SIG-M5 treated with dmso at 0.1 percent for 504 hours (cell line): ENCODE measurements around the gene ZFP69.

ENCODE experiments used
- DNase-seq: peaks from one replicate; lab custom pipeline; 2025; ENCODE audit not compliant: unreplicated experiment; lab: John Stamatoyannopoulos, UW

Gene ZFP69

DNA sequence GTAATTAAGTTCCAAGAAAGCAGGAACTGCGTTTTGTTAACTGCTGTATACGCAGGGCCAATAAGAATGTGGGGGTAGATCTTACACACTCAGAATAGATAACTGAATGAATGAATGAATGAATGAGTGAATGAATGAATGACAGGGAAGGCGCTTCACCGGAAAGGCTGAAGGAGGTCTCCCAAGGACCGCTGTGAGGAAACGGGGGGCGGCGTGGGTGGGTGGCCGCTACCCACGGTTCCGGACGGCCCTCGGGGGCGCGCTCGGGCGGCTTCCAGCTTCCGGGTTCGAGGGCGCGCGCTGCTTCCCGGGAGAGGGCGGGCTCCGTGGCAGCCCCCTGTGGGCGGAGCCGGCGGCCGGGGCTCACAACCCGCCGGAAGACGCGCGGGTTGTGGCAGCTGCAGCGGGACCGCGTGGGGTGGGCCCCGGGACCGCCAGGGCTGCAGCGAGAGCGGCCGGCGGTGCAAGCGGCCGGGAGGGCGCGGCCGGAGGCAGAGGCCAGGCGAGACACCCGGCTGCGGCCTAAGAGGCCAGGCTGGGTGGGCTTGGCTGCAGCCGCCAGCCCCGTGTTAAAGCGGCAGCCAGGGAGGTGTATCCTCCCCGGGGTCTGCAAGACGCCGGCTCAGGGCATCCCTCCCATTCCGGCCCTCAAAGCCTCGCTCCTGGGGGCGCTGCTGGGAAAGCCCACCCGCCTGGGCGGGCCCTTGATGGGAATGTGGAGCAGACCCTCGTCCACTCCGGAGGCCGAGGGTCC, at the start of gene ZFP69:
TSS of gene ZFP69 (plus strand) at position 367 of the 754 bp plus-strand sequence. CDS start 2,072 bp downstream, outside the sequence.
- peak; percentile 40 for DNase-seq

GRCh38 chr1:40431385-40431784, 45.7 kb upstream of the ZFP69 start:
- no peak for DNase-seq

DNA sequence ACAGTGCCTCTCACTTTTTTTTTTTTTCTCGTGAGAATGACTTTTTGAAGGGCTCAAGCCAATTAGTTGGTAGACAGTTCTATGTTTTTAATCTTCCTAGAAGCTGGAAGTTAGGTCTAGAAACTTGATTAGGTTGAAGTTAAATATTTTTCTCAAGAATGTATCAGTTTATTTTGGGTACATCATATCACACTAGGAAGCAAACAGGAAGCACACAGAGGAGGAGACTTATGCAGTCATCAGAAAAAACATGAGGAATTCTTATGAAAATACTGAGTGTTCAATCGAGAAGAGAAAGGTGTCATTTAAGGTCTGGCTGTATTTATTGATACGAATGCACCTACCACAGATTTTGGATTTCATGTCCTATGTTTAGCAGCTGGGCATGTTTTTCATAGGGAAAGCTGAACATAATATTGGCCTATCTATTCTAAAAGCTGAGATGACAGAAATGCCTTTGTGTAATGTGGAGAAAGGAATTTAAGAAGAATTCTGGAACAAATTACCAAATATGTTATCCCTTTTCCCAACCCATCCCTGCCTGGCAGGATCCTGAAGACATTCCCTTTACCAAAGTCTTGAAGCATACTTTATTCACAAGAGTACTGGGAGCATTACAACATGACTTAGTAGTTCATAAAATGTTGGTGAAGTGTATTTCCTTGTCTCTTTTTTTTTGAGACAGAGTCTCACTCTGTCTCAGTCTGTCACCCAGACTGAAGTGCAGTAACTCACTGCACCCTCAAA, 44.3 kb upstream of the ZFP69 start:
- DNase-seq = no peak

DNA sequence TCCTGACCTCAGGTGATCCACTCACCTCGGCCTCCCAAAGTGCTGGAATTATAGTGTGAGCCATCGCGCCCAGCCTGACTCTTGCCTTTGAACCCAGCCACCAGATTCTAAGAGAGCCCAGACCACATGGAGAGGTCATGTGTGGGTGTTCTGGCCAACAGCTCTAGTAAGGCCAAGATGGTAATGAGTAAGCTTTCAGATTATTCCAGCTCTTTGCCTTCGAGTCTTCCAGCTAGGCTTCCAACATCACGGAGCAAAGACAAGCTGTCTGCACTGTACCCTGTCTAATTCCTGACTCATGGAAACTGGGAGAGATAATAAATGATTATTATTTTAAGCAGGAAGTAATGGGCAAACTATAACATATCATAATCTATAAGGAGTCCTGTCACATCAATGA, 41.6 kb upstream of the ZFP69 start:
- DNase-seq = no peak

GRCh38 chr1:40435876-40436275, 41.2 kb upstream of the ZFP69 start:
- no peak for DNase-seq

- no peak for DNase-seq
Observed at GRCh38 chr1:40438391-40439015, 38.6 kb upstream of the ZFP69 start.

DNA sequence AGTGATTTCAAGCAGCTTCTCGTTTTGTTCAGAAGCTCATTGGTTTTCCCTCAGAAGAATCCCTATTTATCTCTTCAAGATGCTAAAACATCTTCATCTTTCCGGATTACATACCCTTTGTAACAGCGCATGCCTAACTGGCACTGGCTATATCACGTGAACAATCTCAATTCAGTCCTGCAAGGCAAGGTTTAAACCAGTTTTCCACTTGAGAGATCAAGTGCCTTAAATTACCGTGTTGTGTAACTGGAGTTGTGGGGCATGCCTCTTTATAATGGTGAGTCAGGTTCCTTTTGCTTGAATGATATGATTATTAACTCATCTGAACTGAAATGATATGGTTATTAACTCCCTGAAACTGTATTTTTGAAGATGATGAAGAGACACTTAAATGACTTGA, 37.8 kb upstream of the ZFP69 start:
- no peak for DNase-seq

DNA sequence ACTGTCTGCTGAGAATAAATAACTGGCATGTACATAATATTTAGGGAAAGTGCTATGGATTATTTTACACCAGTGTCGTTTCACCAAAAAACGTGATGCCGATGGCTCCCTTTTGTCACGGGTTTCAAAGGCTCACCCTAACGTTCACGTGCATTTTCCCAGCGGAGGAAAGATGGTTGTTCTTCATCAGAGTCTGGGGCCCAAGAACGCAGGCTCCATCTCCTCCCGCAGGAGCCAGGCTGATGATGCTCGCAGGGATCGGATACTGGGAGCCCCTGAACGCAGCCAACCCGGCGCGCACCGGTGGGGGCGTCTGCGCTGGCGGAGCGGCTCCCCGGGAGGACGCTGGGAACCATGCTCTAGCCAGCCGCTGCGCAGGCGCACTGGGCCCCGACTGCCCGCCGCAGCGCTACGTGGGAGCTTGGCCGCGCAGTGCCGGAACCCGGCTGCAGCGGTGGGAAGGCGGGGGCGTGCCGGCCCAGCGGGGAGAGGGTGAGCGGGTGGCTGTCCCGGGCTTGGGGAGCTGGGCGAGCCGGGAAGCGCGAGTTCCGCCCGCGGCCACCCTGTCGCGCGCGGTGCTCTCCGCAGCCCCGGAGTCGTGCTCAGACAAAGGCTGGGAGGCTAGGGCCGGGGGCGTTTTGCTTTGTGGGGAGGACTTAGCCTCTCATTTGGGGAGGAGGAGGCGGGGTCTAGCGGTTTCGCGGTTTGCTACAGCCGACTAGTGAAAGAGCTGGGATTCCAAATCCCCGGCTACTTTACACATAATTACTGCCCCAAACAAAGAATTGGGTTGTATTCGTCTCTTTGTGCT, 27.2 kb upstream of the ZFP69 start, which contains the start of gene ZFP69B:
TSS of gene ZFP69B (plus strand) at position 793 of the 811 bp plus-strand sequence. CDS start 486 bp downstream, outside the sequence.
- peak; percentile 68 for DNase-seq

- DNase-seq = peak; percentile 11
Observed at GRCh38 chr1:40450495-40451237, 26.4 kb upstream of the ZFP69 start.

DNA sequence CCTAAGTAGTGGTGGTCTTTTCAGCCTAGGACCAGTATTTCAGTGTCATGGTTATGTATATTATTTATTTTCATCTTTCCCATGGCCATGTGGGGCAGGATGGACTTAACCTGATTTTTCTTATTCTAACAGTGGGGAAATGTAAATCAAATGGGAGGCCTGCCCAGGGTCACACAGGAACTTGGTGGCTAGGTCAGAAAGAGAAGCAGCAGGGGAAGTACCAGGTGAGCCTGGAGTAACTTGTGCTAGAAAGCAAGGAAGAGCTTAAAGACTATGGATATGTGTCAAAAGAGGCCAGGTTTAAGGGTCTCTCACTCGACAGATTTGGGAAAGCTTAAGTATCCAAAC, 25.9 kb upstream of the ZFP69 start:
- DNase-seq = no peak

DNA sequence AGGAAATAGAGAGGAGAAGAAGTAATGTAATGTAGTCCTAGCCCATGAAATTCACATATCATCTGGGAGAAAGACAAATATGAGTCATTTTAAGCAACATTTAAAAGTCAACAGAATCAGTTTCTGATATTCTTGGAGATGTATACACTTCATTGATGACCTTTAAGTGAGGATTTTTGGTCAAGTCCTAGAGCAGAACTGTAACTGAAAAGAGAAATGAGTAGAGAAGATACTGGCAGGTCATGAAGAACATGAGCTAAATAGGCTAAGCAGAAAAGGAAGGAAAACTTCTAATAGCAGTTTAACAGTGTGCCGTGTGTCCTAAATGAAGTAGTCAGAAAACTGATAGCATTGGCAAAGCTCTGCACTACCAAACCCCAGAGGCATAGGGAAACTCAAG, 22.2 kb upstream of the ZFP69 start:
- no peak for DNase-seq

GRCh38 chr1:40462956-40463590, 14.0 kb upstream of the ZFP69 start:
- DNase-seq = no peak

- no peak for DNase-seq
Observed at GRCh38 chr1:40469327-40469726, 7.8 kb upstream of the ZFP69 start.

- DNase-seq = no peak
Observed at GRCh38 chr1:40475268-40475667, 1.8 kb upstream of the ZFP69 start.

DNA sequence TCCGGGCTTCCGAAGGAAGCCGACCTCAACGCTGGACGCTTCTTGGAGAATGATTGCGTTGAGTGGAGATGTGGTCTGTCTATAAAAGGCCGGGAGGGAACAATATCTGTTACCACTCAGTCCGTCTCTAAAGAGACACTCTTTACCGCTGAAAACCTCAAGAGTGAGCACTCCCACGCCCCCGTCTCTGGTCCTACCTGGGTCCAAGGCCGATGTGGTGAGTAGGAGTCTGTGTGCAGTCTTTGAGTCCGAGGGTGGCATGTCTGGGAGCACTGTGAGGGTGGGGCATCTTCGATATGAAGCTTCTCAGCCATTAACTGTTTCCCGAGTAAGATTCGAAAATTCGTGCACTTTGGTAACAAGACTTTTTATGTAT, 576 bp downstream of the ZFP69 start:
- DNase-seq = peak; percentile 25

- DNase-seq = no peak
Observed at GRCh38 chr1:40478276-40478675, 1.2 kb downstream of the ZFP69 start.

DNA sequence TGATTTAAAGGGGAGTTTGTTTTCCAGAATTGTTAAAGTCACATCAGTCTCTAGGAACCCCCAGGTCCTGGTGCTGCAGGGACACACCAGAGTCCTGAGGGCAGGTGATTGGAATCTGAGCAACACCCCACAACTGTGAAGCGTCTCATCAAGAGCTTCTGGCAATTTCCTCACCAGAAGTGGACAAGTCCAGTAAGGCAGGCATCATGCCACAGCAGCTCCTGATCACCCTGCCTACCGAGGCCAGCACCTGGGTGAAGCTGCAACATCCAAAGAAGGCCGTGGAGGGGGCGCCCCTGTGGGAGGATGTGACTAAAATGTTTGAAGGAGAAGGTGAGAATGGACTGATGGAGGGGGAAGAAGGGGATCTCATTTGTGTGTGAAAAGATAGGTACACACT, 2.1 kb downstream of the ZFP69 start:
- DNase-seq = no peak

DNA sequence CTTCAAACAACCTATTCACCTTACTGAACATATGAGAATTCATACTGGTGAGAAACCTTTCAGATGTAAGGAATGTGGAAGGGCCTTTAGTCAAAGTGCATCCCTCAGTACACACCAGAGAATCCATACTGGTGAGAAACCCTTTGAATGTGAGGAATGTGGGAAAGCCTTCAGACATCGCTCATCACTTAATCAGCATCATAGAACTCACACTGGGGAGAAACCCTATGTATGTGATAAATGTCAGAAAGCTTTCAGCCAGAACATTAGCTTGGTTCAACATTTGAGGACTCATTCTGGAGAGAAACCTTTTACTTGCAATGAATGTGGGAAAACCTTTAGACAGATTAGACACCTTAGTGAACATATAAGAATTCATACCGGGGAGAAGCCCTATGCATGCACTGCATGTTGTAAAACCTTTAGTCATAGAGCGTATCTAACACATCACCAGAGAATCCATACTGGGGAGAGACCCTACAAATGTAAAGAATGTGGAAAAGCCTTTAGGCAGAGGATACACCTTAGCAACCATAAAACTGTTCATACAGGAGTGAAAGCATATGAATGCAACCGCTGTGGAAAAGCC, 18.3 kb downstream of the ZFP69 start:
- no peak for DNase-seq

DNA sequence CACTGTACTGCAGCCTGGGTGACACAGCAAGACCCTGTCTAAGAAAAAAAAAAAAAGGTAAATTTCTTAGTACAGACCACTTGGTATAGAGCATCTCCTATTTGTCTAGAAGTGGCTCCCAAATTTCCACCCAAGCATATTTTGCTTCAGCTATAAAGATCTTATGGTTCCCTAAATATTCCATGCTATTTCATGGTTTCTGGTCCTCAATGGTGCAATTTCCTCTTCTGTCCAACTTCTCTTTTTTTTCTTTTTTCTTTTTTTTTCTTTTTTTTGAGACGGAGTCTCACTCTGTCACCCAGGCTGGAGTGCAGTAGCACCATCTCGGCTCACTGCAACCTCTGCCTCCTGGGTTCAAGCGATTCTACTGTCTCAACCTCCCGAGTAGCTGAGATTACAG, 25.6 kb downstream of the ZFP69 start:
- DNase-seq = peak; percentile 32

DNA sequence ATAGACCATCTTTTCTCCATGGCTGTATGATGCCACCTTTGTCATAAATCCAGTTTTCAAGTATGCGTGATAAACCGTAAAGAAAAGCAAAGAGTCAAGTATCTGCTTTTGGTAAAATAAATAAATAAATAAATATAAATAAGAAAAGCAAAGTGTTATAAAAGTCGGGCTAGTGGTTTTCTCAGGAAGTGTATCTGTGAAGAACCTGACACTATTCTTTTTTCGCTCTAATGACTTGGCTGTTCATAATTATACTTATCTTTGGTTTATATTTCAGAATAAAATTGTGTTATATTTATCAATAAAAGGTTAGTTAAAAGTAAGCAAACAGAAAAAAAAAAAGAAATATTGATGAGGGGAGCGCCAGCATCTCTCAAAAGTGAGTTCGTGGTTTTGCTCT, 30.9 kb downstream of the ZFP69 start:
- DNase-seq = no peak
